ENCODE results near the gene CARNS1.

GRCh38 chr11:67468056-67468455 is 52.6 kb downstream of the CARNS1 start:
- TF ChIP-seq CTCF (conservative IDR thresholded peaks at IDR 0.05; ENCODE audit: low read depth, low read length) (no peak), EZH2 (IDR thresholded peaks at IDR 0.05; ENCODE audit: borderline replicate concordance, low read depth, low read length, poor library complexity, severe bottlenecking) (no peak)

All from A673 (cell line).